DMS153 (cell line): Measurements from ENCODE around the gene FGFR2.

ENCODE experiments used
- DNase-seq: peaks from one replicate; lab custom pipeline; 2025; lab: John Stamatoyannopoulos, UW

The FGFR2 gene

GRCh38 chr10:121493521-121493920 is 104.7 kb downstream of the FGFR2 start:
- no peak for DNase-seq

DNA sequence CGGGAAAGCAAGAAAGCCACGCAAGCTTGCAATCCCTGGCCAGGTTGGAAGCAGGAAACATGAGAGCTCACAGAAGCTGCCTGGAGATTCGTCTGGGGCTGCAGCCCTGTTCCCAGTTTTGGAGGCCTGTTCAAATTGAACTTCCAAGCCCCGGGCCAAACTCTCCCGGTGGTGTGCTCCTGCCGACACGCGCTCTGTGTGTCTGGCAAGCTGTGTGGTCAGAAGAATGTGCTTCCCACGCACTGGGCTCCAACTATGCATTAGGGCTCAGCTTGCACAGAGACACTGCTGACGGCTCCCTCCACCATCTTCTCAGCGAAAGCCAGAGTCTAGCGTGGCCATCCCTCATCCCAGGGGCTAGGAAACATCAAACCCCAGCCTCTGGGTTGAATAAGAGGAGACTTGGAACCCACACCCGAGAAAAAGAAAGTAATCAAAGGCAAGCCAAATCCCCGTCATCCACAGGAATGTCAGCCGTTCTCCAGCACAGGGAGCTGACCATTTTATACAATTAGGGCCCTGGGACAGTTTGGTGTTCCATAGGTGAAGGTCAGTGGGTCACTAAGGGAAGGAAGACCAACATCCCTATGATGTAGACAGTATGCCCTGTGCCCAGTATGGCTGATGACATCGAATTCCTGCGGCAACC is 107.2 kb downstream of the FGFR2 start:
- DNase-seq, result no peak

DNA sequence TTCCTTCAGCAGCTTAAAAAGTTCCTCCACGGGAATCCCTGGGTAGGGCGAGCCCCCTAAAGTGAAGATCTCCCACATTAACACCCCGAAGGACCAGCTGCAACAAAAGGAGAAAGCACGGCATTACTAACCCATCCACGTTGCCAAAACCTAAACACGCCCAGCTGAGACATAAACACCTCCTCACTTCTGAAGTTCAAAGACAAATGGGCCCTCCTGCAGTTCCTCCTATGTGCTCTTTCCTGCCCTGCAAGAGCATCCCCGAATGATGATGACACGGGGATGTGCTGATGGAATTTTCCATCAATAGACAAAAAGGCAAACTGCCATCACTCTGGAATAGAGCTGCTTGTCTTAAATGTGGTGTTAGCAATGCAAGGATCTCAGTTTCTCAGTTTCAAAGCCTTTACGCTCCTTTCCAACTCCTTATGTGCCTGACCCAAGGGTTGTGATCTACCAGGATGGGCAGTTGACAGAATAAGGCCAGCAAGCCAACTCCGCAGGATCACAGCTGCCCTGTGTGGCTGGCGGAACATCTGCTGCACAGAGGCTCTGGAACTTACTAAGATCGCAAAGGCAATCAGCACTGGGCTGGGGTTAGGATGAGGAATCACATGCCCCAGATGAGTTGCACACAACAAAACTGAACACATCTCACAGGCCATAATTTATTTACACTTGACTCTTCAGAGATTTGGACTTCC is 112.7 kb downstream of the FGFR2 start:
- DNase-seq, result no peak

DNA sequence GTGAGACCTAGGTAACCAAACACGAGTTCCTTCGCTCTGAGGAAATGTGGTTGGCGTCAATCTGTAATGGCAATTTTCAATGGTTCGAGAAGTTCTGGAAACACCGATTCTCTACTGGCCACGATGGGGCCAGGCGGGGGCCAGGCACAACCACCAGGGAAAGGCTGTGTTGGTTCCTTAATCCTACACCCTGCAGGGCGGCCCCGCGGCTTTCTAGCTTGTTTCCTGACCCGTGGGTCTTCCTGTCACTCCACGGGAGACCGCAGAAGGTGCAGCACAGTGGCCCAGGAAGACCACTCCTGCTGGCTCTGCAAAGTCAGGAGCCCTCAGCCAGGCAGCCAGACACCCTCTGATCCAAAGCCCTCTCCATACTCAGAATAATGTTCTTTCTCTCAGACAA is 113.4 kb downstream of the FGFR2 start:
- DNase-seq, result no peak

- no peak for DNase-seq
These were observed 113.8 kb downstream of the FGFR2 start for GRCh38 chr10:121484401-121484800.

DNA sequence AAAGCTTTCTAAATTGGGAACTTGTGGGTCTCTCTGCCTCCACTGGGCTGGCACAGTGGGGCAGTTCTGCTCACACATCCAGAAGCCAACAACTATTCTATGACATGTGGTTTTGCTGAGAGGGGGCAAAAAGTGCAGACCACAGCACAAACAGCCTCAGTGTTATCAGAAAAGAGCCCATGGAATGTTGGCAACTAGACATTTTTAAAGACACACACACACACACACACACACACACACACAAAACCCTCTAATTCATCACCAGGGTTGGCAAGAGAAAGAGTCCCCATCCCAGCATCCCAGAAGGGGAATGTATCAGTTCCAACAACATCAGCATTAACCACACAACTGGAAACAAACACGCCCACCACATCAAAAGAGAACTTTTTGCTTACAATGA is 117.1 kb downstream of the FGFR2 start:
- no peak for DNase-seq

GRCh38 chr10:121478556-121478955 is 119.7 kb downstream of the FGFR2 start:
- DNase-seq, result no peak

DNA sequence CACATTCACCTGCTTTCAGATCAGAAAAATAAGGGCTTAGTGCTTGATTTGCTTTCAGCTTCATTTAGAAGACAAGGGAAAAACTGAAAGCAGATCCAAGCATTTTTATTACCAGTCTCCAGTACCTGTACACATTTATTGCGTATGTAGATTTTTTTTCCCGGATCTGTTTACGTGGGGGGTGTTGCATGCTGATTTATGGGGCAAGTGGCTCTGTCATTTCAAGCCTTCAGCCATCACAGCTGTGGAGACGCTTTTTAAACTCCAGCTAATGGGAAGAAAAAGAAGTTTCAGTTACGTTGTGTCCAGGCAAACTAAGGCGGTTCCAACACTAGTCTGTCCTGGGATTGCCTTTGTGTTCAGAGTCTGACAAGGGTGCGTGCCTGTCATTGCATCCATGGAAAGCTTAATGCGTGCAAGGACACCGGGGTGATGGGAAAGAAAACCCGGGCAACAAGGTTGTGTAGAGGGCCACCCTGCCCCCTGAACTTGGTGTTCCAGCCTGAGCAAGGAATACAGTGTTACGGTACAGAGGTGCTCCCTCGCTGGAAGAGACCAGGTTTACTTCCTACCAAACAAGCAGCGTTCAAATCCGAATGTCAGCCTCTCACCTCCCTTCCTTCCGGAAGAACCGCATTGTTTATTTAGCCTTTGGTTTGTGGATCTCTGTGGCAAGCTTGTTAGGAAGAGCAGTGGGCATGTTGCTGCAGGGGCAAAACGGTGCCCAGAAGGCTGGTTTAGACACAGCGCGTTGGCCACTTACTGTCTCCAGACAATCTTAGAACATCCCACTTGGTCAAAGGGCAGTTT is 128.2 kb downstream of the FGFR2 start:
- DNase-seq, result no peak

GRCh38 chr10:121468726-121469125 is 129.5 kb downstream of the FGFR2 start:
- no peak for DNase-seq

DNA sequence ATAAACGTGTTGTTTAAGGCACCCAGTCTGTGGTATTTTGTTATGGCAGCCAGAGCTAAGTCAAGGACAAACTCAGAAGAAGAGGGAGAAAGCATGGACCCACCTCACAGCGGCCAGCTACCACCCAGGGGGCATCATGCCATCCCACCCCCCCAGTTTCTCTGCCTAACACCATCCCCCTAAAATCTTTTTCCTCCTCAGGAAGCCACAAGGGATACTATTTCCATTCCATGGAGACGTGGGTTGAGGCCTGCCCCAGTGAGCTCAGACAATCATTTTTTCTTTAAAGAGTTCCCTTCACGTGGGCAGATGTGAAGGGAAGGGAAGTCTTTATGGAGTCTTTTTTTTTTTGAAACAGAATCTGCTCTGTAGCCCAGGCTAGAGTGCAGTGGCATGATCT is 131.8 kb downstream of the FGFR2 start:
- DNase-seq, result no peak

GRCh38 chr10:121465215-121465614 is 133.0 kb downstream of the FGFR2 start:
- DNase-seq, result no peak

DNA sequence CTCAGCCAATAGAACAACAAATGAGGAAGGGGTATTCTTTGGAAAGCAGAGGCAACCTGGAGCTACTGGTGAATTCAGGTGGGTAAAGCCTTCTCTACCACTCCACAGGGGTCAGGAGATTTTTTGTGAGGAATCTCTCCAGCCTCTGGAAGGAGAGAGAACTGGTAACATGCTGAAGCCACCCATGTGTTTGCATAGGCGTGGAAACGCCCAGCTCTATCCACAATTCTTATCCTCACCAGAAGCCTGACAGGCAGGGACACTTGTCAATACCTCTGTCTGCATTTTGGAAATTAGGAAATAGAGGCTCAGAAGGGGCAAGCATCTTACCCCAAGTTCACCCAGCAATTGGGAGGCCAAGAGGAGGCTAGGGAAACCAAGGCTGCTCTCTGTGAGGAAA is 133.7 kb downstream of the FGFR2 start:
- DNase-seq, result no peak

- DNase-seq, result no peak
These were observed 135.3 kb downstream of the FGFR2 start for GRCh38 chr10:121462955-121463354.

GRCh38 chr10:121462281-121462680 is 136.0 kb downstream of the FGFR2 start:
- DNase-seq, result no peak

GRCh38 chr10:121461307-121461706 is 136.9 kb downstream of the FGFR2 start:
- no peak for DNase-seq

DNA sequence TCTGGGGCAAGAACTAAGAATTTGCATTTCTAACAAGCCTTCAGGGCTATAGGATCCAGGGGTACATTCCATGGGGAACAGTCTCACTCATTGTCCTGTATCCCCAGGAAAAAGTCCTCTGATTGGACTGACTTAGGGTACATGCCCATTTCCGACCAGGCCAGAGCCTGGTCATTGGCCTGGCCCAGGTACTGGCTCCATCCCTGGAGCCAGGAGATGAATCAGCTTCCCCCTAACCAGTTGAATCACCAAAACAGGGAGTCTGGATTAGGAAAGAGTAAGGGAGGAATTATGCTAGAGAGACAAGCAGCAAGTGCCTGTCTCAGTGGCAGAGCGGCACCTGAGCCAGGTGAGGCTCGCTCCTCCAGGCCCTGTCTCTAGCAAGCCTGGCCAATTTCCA is 137.5 kb downstream of the FGFR2 start:
- DNase-seq, result no peak

GRCh38 chr10:121459622-121460453 is 138.4 kb downstream of the FGFR2 start:
- DNase-seq, result no peak

DNA sequence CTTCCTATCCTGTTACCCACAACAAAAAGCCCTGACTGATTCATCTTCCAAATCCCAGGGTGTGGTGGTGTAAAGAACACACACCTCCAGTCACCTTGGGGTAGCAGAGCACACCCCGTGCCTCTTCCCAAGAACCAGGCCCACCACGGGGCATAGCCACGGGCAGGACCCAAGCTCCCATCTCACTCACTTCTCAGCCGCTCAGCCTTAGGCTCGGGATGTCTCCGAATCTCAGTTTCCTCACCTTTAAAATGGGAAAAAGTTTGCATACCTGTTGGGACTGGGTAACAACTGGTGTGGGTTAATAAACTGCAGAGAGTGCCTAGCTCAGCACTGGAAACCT is 139.0 kb downstream of the FGFR2 start:
- no peak for DNase-seq

DNA sequence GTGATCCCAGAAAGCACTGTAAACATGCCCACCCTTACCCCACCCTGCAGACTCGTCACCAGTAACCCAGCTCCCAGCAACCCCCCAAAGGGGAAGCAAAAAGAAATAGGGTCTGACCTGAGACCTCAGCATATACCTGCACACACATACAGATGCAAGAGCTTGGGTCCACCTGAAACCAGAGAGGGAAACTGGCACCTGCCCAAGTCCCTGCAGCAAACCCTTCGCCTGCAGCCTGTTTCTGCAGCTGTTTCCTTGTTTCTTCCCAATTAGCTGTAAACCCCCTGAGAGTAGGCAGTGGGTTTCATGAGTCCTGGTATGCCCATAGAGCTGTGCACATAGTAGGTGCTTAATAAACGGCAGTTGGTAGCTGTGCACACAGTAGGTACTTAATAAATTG is 140.5 kb downstream of the FGFR2 start:
- DNase-seq, result no peak

GRCh38 chr10:121455377-121455776 is 142.9 kb downstream of the FGFR2 start:
- no peak for DNase-seq

GRCh38 chr10:121454781-121455180 is 143.5 kb downstream of the FGFR2 start:
- DNase-seq, result no peak

DNA sequence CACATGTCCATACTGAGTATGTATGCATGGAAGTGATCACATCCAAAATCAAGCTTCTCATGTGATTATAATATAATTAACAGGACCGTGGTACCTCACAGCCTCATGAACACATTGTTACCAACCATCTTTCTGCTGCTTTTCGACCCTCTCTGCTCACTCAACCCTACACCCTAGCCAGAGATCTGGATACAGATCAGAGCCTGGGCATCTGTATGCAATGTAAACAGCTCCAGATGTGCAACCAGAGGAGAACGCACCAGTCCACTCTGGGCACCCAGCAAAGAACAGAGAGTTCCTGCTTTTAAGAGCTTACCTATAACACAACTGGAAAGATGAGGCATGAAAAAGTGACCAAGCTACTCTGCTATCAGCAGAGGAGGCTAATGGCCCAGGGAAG is 145.1 kb downstream of the FGFR2 start:
- DNase-seq, result no peak
